Colonic mucosa (tissue), 4 donors: ENCODE measurements around the gene ECE2. TPM values are rescaled to one million over a fixed set of nuclear protein-coding genes. Genes with fewer than 3 reads are reported as not detected.
"Not testable (repeated sequence)": the region's sequence is repeated elsewhere in the genome, so short reads cannot be mapped to it uniquely, and the experiment has no call there.

ENCODE experiments used
- DNase-seq: peaks from one replicate; pipeline ENCODE4 v3.0.0-alpha.2; 2020
- H3K27ac ChIP-seq: fragments of 200-600 bp; one replicate; pipeline ENCODE4 v1.8.0; 2021
- H3K27me3 ChIP-seq: fragments of 200-600 bp; one replicate; pipeline ENCODE4 v1.8.0; 2021
- H3K36me3 ChIP-seq: fragments of 200-600 bp; one replicate; pipeline ENCODE4 v1.8.0; 2021
- H3K4me1 ChIP-seq: fragments of 200-600 bp; one replicate; pipeline ENCODE4 v1.8.0; 2021; ENCODE audit warnings: mild to moderate bottlenecking
- H3K4me3 ChIP-seq: fragments of 200-600 bp; one replicate; pipeline ENCODE4 v1.8.0; 2021
- H3K9ac ChIP-seq, 2 donors: one replicate each; pipeline ENCODE4 v1.7.0; 2013; ENCODE audit warnings: control low read depth in 2 of 2, low read depth in 2 of 2, low read length in 2 of 2
- H3K9me3 ChIP-seq: fragments of 200-600 bp; one replicate; pipeline ENCODE4 v1.8.0; 2021
- CTCF ChIP-seq: fragments of 200-600 bp; IDR thresholded peaks from one replicate; pipeline ENCODE4 v1.8.0; 2022; ENCODE audit warnings: antibody characterized with exemption, mild to moderate bottlenecking
- intact Hi-C: fragments of 100-400 bp; cut with DNase I; formaldehyde crosslinking; loops from one replicate; pipeline ENCODE4 v1.14.1; 2022
- total RNA-seq, 2 donors: library from RNA; stranded (reverse); fragmentation: NEBNext Ultra II Directional in 1 of 2; extraction: Animal tissue kit (Norgen Biotek cat#: 25700) in 1 of 2; gene quantifications; one replicate each; pipeline ENCODE4 v1.2.1, GENCODE V29; 2021
- donor health status: healthy.
- donor health status: DM: no; HTN: no; CAD: no.
- donor health status: DM: no; HTN: no; CAD: no.

ECE2 gene
- total RNA-seq, 2 donors from 2014 or later, result 0.37 TPM; not detected in 1

- peaks cover 3% of the 10 kb centered on the region for H3K4me1 ChIP-seq
- TF ChIP-seq CTCF, result no peak
- no peak for DNase-seq
- no peaks in the 10 kb centered on the region for H3K36me3 ChIP-seq
- no peak overlapping the region for H3K4me3 ChIP-seq
- no peaks in the 10 kb centered on the region for H3K9me3 ChIP-seq
- intact Hi-C loops, result no loop called here
- H3K9ac ChIP-seq, result no peak overlapping the region
- peaks cover 42% of the 10 kb centered on the region for H3K27me3 ChIP-seq
- no peak overlapping the region for H3K27ac ChIP-seq
These were observed 13.1 kb upstream of the ECE2 start for GRCh38 chr3:184262764-184263179.

GRCh38 chr3:184267249-184267648 lies 8.6 kb upstream of the ECE2 start:
- H3K4me3 ChIP-seq, H3K9me3 ChIP-seq, DNase-seq, H3K4me1 ChIP-seq, intact Hi-C loops, H3K36me3 ChIP-seq, H3K9ac ChIP-seq, H3K27ac ChIP-seq: not testable (repeated sequence)
- H3K27me3 ChIP-seq, result peaks cover 11% of the 10 kb centered on the region

GRCh38 chr3:184272269-184272668 lies 3.6 kb upstream of the ECE2 start:
- Histone ChIP-seq H3K4me3 (no peak overlapping the region), H3K36me3 (no peaks in the 10 kb centered on the region), H3K9ac (no peak overlapping the region), H3K27me3 (peaks cover 22% of the 10 kb centered on the region), H3K9me3 (no peaks in the 10 kb centered on the region), H3K4me1 (no peaks in the 10 kb centered on the region), H3K27ac (no peak overlapping the region)
- no peak for TF ChIP-seq CTCF
- intact Hi-C loops, result no loop called here
- no peak for DNase-seq

GRCh38 chr3:184275381-184275701 lies 481 bp upstream of the ECE2 start:
- Histone ChIP-seq H3K4me1 (no peaks in the 10 kb centered on the region), H3K27me3 (peaks cover 22% of the 10 kb centered on the region), H3K36me3 (no peaks in the 10 kb centered on the region), H3K27ac (no peak overlapping the region), H3K9me3 (no peaks in the 10 kb centered on the region), H3K9ac (no peak overlapping the region), H3K4me3 (no peak overlapping the region)
- TF ChIP-seq CTCF, result no peak
- intact Hi-C loops, result no loop called here
- DNase-seq, result no peak

GRCh38 chr3:184277366-184277765 lies 1.5 kb downstream of the ECE2 start:
- no peaks in the 10 kb centered on the region for H3K9me3 ChIP-seq
- H3K4me3 ChIP-seq, result no peak overlapping the region
- intact Hi-C loops, result no loop called here
- TF ChIP-seq CTCF, result no peak
- no peak overlapping the region for H3K9ac ChIP-seq
- peaks cover 22% of the 10 kb centered on the region for H3K27me3 ChIP-seq
- no peaks in the 10 kb centered on the region for H3K4me1 ChIP-seq
- DNase-seq, result no peak
- H3K27ac ChIP-seq, result no peak overlapping the region
- no peaks in the 10 kb centered on the region for H3K36me3 ChIP-seq

- Histone ChIP-seq H3K9me3 (no peaks in the 10 kb centered on the region), H3K9ac (no peak overlapping the region), H3K27me3 (no peaks in the 10 kb centered on the region), H3K27ac (no peak overlapping the region), H3K4me1 (no peaks in the 10 kb centered on the region), H3K4me3 (no peak overlapping the region), H3K36me3 (no peaks in the 10 kb centered on the region)
- TF ChIP-seq CTCF, result no peak
- intact Hi-C loops, result loop anchor here (10.0 kb wide), 1 partner anchor 238 kb away; no protein-coding TSS in a partner anchor
- no peak for DNase-seq
These were observed 7.1 kb downstream of the ECE2 start for GRCh38 chr3:184282941-184283340.
